ENCODE data around the gene SLC5A11. TPM values are rescaled to one million over a fixed set of nuclear protein-coding genes. Genes with fewer than 3 reads are reported as not detected.

SLC5A11 gene
- total and polyA plus RNA-seq, 2 of the 13 experiments (the other 11 are each of a cell fraction or from before 2014, with no cell fraction given), result 1.2 to 3.3 TPM

- TF ChIP-seq FOXO1 (CRISPR knock-in tag; IDR thresholded peaks at IDR 0.05) (peak; percentile 74), SALL1 (CRISPR knock-in tag; IDR thresholded peaks at IDR 0.05) (peak; percentile 99), ZNF12 (CRISPR knock-in tag; IDR thresholded peaks at IDR 0.05) (peak; percentile 91), FOXC1 (CRISPR knock-in tag; IDR thresholded peaks at IDR 0.05; ENCODE audit: borderline replicate concordance) (peak; percentile 93; the same call in 1 of the 2 replicates), MED13 (CRISPR knock-in tag; IDR thresholded peaks at IDR 0.05) (no peak), GPBP1L1 (CRISPR knock-in tag; IDR thresholded peaks at IDR 0.05) (no peak), ZNF629 (CRISPR knock-in tag; conservative IDR thresholded peaks at IDR 0.05) (no peak), MAFF (IDR thresholded peaks at IDR 0.05; ENCODE audit: low read depth, low read length) (no peak), YY1 (IDR thresholded peaks at IDR 0.05; ENCODE audit: insufficient read depth, insufficient replicate concordance, low read depth, low read length) (no peak), TOE1 (CRISPR knock-in tag; IDR thresholded peaks at IDR 0.05) (0 out of 2 replicates have a peak, but pooled peaks have one; percentile 67), IRX3 (CRISPR knock-in tag; IDR thresholded peaks at IDR 0.05; ENCODE audit: borderline replicate concordance, low read depth) (peak; percentile 96; the same call in 1 of the 2 replicates), ZNF563 (CRISPR knock-in tag; IDR thresholded peaks at IDR 0.05) (peak; percentile 87), KAT2B (IDR thresholded peaks at IDR 0.05; ENCODE audit: borderline replicate concordance, low read depth, low read length) (no peak)
- TF ChIP-seq, protein P1, sequence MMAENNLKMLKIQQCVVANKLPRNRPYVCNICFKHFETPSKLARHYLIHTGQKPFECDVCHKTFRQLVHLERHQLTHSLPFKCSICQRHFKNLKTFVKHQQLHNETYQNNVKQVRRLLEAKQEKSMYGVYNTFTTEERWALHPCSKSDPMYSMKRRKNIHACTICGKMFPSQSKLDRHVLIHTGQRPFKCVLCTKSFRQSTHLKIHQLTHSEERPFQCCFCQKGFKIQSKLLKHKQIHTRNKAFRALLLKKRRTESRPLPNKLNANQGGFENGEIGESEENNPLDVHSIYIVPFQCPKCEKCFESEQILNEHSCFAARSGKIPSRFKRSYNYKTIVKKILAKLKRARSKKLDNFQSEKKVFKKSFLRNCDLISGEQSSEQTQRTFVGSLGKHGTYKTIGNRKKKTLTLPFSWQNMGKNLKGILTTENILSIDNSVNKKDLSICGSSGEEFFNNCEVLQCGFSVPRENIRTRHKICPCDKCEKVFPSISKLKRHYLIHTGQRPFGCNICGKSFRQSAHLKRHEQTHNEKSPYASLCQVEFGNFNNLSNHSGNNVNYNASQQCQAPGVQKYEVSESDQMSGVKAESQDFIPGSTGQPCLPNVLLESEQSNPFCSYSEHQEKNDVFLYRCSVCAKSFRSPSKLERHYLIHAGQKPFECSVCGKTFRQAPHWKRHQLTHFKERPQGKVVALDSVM (CRISPR knock-in tag; IDR thresholded peaks at IDR 0.05), result 0 out of 2 replicates have a peak, but pooled peaks have one; percentile 10
- TF ChIP-seq, protein P2, sequence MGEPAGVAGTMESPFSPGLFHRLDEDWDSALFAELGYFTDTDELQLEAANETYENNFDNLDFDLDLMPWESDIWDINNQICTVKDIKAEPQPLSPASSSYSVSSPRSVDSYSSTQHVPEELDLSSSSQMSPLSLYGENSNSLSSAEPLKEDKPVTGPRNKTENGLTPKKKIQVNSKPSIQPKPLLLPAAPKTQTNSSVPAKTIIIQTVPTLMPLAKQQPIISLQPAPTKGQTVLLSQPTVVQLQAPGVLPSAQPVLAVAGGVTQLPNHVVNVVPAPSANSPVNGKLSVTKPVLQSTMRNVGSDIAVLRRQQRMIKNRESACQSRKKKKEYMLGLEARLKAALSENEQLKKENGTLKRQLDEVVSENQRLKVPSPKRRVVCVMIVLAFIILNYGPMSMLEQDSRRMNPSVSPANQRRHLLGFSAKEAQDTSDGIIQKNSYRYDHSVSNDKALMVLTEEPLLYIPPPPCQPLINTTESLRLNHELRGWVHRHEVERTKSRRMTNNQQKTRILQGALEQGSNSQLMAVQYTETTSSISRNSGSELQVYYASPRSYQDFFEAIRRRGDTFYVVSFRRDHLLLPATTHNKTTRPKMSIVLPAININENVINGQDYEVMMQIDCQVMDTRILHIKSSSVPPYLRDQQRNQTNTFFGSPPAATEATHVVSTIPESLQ (CRISPR knock-in tag; conservative IDR thresholded peaks at IDR 0.05), result peak; percentile 99
- TF ChIP-seq, protein P3, sequence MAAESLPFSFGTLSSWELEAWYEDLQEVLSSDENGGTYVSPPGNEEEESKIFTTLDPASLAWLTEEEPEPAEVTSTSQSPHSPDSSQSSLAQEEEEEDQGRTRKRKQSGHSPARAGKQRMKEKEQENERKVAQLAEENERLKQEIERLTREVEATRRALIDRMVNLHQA (CRISPR knock-in tag; IDR thresholded peaks at IDR 0.05), result no peak
- TF ChIP-seq, protein P4, sequence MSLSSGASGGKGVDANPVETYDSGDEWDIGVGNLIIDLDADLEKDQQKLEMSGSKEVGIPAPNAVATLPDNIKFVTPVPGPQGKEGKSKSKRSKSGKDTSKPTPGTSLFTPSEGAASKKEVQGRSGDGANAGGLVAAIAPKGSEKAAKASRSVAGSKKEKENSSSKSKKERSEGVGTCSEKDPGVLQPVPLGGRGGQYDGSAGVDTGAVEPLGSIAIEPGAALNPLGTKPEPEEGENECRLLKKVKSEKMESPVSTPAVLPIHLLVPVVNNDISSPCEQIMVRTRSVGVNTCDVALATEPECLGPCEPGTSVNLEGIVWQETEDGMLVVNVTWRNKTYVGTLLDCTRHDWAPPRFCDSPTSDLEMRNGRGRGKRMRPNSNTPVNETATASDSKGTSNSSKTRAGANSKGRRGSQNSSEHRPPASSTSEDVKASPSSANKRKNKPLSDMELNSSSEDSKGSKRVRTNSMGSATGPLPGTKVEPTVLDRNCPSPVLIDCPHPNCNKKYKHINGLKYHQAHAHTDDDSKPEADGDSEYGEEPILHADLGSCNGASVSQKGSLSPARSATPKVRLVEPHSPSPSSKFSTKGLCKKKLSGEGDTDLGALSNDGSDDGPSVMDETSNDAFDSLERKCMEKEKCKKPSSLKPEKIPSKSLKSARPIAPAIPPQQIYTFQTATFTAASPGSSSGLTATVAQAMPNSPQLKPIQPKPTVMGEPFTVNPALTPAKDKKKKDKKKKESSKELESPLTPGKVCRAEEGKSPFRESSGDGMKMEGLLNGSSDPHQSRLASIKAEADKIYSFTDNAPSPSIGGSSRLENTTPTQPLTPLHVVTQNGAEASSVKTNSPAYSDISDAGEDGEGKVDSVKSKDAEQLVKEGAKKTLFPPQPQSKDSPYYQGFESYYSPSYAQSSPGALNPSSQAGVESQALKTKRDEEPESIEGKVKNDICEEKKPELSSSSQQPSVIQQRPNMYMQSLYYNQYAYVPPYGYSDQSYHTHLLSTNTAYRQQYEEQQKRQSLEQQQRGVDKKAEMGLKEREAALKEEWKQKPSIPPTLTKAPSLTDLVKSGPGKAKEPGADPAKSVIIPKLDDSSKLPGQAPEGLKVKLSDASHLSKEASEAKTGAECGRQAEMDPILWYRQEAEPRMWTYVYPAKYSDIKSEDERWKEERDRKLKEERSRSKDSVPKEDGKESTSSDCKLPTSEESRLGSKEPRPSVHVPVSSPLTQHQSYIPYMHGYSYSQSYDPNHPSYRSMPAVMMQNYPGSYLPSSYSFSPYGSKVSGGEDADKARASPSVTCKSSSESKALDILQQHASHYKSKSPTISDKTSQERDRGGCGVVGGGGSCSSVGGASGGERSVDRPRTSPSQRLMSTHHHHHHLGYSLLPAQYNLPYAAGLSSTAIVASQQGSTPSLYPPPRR (CRISPR knock-in tag; IDR thresholded peaks at IDR 0.05; ENCODE audit: borderline replicate concordance), result 0 out of 2 replicates have a peak, but pooled peaks have one; percentile 36
Measured at GRCh38 chr16:24858219-24859041, 12.7 kb downstream of the SLC5A11 start (continued).

All from HepG2 (cell line).